K562 (cell line): ENCODE results near the gene STRN3. TPM values are rescaled to one million over a fixed set of nuclear protein-coding genes. Genes with fewer than 3 reads are reported as not detected.

ENCODE experiments used
- HLTF ChIP-seq: fragments of 450-650 bp; IDR thresholded peaks from 2 replicates; pipeline ENCODE4 v1.6.1; 2016
- ZNF12 ChIP-seq: sonication (generic); formaldehyde crosslinking; IDR thresholded peaks from 2 replicates; pipeline ENCODE4 v1.4.0; 2020; ENCODE audit warnings: mild to moderate bottlenecking, missing genetic modification reagents
- ZNF121 ChIP-seq: sonication (generic); formaldehyde crosslinking; conservative IDR thresholded peaks from 2 replicates; pipeline ENCODE4 v1.8.0; 2022; ENCODE audit warnings: missing genetic modification reagents
- polyA plus RNA-seq, 8 experiments: library from polyadenylated mRNA; depleted of rRNA in 4 of 8; stranded (reverse) in 5 of 8; unstranded in 3 of 8; fragments of >200 nt; fragmentation: Nextera tagmentation in 2 of 8; fragmentation: Illumina TruSeq in 1 of 8; extraction: Ambion mirVana in 2 of 8; extraction: Trizol in 1 of 8; gene quantifications; 2 replicates each; pipeline versions ENCODE4 v1.2.1 to v1.2.3, GENCODE V29; 2011 to 2014; ENCODE audit warnings: inconsistent platforms in 1 of 8, missing spikeins in 1 of 8
- total RNA-seq, 7 experiments: library from RNA; depleted of rRNA in 6 of 7; stranded (reverse); fragments of >200 nt in 6 of 7; fragmentation: Illumina TruSeq in 2 of 7; extraction: Trizol in 2 of 7; gene quantifications; 2 replicates each; pipeline versions ENCODE4 v1.2.1 to v1.2.3, GENCODE V29; 2011 to 2021; ENCODE audit warnings: low replicate concordance in 1 of 7
- TF ChIP-seq, protein P1 (sequence below), 2 experiments: fragments of 450-650 bp; formaldehyde crosslinking in 1 of 2; IDR thresholded peaks; 2 replicates each; pipeline versions ENCODE4 v1.4.0 to v1.6.1; 2014 to 2020; ENCODE audit warnings: mild to moderate bottlenecking in 2 of 2, borderline replicate concordance in 1 of 2, low read depth in 1 of 2

Gene STRN3
- total and polyA plus RNA-seq, 9 of the 15 experiments (the other 6 are each of a cell fraction or from before 2014, with no cell fraction given), result 5.9 to 29.1 (median 16.0) TPM

DNA sequence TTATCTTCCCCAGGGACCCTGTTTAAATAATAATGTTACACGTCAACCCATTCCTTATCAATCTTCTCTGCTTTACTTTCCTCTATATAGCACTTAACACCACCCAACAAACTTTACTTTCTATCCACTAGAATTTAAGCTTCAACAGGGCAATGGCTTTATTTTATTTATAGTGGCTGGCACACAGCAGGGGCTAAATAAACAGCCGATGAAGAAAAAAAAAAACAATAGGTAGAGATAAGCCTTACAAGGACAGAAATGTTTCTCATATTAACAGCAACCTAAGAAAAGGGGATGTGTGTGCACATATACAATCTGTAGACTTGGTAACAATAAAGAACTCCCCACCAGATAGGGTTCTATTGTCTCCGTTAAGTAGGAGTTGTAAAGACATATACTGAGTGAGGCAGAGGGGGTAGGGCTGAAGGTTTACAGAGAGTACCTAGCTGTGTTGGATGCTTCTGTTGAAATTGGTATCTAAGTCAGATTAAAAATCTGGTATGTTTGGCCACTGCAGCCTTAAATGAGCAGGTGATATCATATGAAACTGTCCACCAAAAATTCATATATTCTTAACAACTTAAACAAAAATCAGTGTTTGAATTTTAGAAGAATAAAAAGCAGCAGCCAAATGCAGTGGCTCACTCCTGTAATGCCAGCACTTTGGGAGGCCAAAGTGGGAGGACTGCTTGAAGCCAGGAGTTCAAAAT is 25.4 kb downstream of the STRN3 start (continued):
- TF ChIP-seq, protein P1, sequence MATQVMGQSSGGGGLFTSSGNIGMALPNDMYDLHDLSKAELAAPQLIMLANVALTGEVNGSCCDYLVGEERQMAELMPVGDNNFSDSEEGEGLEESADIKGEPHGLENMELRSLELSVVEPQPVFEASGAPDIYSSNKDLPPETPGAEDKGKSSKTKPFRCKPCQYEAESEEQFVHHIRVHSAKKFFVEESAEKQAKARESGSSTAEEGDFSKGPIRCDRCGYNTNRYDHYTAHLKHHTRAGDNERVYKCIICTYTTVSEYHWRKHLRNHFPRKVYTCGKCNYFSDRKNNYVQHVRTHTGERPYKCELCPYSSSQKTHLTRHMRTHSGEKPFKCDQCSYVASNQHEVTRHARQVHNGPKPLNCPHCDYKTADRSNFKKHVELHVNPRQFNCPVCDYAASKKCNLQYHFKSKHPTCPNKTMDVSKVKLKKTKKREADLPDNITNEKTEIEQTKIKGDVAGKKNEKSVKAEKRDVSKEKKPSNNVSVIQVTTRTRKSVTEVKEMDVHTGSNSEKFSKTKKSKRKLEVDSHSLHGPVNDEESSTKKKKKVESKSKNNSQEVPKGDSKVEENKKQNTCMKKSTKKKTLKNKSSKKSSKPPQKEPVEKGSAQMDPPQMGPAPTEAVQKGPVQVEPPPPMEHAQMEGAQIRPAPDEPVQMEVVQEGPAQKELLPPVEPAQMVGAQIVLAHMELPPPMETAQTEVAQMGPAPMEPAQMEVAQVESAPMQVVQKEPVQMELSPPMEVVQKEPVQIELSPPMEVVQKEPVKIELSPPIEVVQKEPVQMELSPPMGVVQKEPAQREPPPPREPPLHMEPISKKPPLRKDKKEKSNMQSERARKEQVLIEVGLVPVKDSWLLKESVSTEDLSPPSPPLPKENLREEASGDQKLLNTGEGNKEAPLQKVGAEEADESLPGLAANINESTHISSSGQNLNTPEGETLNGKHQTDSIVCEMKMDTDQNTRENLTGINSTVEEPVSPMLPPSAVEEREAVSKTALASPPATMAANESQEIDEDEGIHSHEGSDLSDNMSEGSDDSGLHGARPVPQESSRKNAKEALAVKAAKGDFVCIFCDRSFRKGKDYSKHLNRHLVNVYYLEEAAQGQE (IDR thresholded peaks at IDR 0.05; ENCODE audit: borderline replicate concordance), result no peak
- TF ChIP-seq, protein P1 (CRISPR knock-in tag; IDR thresholded peaks at IDR 0.05; ENCODE audit: low read depth), result no peak
- TF ChIP-seq HLTF (no peak), ZNF12 (CRISPR knock-in tag) (no peak), ZNF121 (no peak)
